Endometrium (tissue), 2 donors: ENCODE measurements around the gene CASK.
"Not testable (repeated sequence)": the region's sequence is repeated elsewhere in the genome, so short reads cannot be mapped to it uniquely, and the experiment has no call there.

Source experiments
- FAIRE-seq: peaks from 2 replicates; lab custom pipeline; 2012; peaks lifted over from hg19 to GRCh38; lab: Jason Lieb, UNC
- donor health status: control.
- donor health status: control.

CASK gene

GRCh38 chrX:41629539-41629938 lies 293.8 kb downstream of the CASK start:
- no peak for FAIRE-seq

- no peak for FAIRE-seq
Observed at GRCh38 chrX:41621222-41621723, 302.1 kb downstream of the CASK start.

GRCh38 chrX:41619221-41619620 lies 304.1 kb downstream of the CASK start:
- peak; percentile 77 for FAIRE-seq

GRCh38 chrX:41616935-41617334 lies 306.4 kb downstream of the CASK start:
- FAIRE-seq: no peak

DNA sequence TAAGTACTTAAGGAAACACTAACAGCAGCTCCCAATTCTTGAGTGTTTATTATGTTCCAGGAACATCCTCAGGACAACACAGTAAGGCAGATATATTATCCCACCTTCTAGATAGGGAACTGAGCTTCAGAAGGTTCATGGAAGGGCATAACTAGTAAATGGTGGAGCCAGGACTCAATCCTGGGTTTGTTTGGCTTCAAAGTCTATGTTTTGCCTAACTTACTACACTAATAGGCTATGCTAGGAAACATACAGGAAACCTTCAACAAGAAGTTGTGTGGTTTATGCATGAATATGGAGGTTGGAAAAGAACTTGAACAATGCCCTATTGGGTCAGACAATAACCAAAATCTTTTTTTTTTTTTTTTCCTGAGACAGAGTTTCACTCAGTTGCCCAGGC lies 307.1 kb downstream of the CASK start:
- no peak for FAIRE-seq

DNA sequence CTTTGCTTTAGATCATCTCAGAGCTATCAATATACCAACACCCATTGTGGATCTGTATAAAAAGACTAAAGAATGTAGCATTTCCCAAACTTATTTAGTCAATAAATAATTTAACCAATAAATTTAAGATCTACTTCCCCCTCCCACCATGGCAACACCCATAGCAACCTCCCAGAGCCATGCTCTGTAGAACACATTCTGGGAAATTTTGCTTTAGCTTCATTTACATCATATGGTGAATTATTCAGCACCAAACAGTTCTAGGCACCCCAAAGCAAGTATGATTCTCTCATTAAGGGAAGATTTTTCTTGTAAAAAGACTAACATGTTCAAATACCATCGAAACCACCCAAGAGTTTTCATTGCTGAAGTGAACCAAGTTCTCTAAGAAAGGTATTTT lies 315.1 kb downstream of the CASK start:
- FAIRE-seq: no peak

DNA sequence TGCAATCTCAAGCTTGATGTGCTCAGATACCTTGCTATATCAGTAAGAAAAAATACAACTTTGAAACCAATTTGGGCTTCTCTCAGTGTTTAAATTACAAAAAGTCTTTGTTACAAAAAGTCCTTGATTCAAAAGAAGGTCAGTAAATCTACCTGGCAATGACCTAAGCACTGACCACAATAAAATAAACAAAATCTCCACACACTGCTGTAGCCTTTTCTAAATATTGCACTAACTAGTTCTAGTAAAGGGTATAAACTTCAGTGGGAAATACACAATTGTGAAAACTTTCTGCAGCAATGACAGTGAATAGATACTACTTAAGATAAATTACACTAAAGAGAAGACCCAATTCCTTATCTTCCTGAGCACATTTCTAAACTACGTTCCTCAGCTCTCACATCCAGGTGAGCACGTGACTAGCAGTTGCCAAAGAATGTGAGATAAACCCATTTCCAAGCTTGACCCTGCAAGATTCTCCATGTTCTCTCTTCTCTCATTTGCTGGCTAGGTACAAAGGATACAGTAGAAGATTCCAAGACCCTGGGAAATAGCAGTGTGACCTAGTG lies 316.0 kb downstream of the CASK start:
- no peak for FAIRE-seq

DNA sequence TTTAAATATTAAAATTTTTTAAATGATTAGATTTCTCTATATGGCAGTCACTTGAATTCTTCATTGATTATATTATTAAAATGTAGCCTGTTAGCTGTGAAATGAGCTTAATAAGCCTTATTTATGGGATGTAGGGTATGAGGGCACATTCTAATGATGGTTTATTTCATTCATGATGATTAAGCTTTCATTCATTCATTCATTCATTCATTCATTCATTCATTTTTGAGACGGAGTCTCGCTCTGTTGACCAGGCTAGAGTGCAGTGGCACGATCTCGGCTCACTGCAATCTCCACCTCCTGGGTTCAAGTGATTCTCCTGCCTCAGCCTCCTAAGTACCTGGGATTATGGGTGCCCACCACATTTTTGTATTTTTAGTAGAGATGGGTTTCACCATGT lies 317.3 kb downstream of the CASK start:
- FAIRE-seq: not testable (repeated sequence)

- FAIRE-seq: no peak
Observed at GRCh38 chrX:41604766-41605543, 318.4 kb downstream of the CASK start.

DNA sequence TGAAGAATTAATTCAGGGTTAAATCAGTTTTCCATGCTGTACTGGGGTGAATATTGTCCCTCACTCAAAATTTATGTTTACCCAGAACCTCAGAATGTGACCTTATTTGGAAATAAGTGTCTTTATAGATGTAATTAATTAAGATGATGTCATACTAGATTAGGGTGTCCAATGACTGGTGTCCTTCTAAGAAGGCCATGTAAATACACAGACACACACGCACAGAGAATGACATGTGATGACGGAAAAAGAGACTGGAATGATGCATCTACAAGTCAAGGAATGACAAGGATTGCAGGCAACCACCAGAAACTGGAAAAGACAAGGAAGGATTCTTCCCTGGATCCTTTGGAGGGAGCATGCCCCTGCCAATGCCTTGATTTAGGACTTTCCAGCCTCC lies 319.2 kb downstream of the CASK start:
- FAIRE-seq: no peak

DNA sequence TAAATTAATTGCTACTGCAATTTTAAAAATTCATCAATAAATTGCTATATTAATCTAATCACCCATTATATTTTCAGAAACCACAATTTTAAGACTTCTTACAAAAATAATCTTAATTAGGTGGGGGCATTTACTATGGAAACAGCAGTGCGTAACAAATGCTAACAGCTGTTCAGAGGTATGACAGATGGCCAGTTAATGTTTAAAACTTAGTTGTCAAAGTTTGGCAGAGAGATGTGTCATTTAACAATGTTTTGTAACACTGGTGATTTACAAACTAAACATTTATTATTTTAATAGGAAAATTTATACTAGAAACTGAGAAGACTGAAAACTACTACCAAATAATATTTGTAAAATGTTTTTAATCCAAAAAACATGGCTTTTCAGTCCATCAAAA lies 319.8 kb downstream of the CASK start:
- no peak for FAIRE-seq

DNA sequence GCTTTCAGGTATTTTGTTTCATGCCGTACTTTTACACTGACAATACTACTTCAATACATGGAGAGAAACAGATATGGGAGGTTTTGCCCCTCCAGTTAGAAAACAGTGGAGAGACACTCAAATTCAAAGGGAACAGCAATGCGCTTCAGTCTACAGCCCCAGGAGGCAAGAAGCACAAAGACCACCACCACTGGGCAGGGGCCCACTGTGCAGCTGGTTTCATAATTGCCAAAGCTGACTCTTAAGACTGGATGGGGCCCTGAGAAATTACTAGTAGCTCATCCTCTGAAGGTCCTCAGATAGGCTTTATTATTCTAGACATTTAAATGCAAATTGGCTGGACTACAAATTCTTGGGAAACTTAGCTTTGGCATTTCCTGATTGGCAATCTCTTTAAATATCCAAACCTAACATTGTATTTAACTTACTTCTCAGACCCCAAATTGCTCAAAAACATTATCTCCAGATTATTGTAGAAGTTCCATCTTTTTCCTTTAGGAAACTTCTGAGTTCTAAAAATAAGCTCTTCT lies 320.5 kb downstream of the CASK start:
- no peak for FAIRE-seq

DNA sequence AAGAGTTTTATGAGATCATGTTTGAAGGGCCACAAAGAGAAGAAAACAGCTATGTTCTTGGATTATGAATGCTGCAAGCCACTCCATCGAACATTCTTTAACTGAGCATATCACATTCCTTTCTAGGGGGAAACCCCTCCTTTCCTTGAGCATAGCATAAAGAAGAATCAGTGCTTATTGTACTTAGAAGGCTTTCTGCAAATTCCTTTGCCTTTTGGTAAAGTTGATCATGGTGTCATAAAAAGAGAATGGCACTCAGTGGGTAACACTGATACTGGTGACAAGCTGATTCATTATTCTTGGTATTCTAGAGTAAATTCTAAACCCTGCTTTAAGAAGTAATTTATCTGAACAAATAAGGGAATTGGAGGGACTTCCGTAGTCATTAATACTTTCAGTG lies 323.1 kb downstream of the CASK start:
- FAIRE-seq: no peak

GRCh38 chrX:41599507-41599906 lies 323.8 kb downstream of the CASK start:
- no peak for FAIRE-seq

DNA sequence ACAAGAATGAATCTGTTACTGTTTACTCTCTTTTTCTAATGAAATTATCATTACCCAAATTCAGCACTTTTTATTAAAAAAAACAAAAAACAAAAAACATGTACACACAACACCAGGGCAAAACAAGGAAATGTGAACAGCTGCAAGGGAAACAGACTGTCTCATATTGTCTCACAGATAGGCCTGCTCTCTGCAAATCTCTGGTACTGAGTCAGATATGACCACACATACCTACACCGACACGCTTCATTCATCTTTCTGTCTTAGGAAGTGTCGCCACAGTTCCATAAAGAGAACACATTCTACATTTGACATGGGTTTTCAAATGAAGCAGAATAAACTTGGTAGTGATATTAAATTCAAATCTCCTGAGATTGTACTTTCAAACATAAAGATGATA lies 326.8 kb downstream of the CASK start:
- no peak for FAIRE-seq

- no peak for FAIRE-seq
Observed at GRCh38 chrX:41594634-41595033, 328.7 kb downstream of the CASK start.

DNA sequence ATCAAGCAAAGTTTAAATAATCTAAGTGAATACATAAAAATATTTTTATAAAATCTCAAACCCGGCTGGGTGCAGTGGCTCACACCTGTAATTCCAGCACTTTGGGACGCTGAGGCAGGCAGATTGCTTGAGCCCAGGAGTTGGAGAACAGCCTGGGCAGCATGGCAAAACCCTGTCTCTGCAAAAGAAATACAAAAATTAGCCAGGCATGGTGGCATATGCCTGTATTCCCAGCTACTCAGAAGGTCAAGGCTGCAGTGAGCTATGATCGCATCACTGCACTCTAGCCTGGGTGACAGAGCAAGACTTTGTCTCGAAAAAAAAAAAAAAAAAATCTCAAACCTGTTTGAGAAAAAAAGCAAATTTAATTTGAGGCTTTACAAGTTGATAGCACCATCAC lies 331.4 kb downstream of the CASK start:
- FAIRE-seq: no peak

GRCh38 chrX:41590641-41591040 lies 332.7 kb downstream of the CASK start:
- no peak for FAIRE-seq

- no peak for FAIRE-seq
Observed at GRCh38 chrX:41589634-41590270, 333.6 kb downstream of the CASK start.

- FAIRE-seq: no peak
Observed at GRCh38 chrX:41588271-41588670, 335.1 kb downstream of the CASK start.

DNA sequence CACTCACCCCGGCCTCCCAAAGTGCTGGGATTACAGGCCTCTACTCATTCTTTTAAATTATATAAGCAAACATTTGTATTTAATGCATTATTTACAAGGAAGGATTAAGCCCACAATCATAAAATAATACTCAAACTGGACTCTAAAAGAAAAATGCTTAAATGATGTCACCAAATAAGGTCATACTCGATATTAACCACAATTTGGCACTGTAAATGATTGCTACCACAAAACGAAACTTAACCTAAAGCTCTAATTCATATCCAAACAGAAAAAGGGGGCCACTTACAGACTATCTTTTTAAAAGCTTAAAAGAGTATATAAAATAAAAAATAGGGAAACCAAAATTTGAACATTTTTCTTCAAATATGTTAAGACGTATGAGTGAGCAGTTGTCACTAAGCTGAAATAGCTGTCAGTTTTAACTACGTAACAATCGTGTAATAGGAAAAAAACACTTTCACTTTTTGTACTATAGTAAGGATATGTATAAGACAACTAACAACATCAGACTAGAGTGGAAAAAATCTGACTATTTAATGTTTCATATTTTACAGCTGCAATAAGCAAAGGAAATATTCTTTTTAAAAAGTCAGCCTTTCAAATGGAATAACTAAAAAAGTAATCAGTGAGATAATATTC lies 342.8 kb downstream of the CASK start:
- no peak for FAIRE-seq

DNA sequence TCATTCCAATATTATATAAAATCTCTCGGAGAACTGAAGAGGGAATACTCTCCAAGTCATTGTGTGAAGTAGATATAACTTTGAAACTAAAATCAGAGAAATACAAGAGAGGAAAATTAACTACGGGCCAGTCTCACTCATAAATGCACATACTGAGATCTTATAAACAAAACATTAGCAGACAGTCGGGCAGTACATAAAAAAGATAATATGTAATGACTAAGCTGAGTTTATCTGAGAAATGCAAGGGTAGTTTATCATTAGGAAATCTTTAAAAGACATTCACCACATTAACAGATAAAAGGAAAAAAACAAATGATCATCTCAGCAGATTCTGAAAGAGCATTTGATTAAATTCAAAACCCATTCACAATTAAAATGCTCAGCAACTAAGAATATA lies 359.5 kb downstream of the CASK start:
- no peak for FAIRE-seq

GRCh38 chrX:41561045-41561444 lies 362.3 kb downstream of the CASK start:
- FAIRE-seq: peak; percentile 46
